OCI-LY1 (cell line): ENCODE data around the gene PCGF3.

ENCODE experiments used
- H2AFZ ChIP-seq: fragments of 200-600 bp; sonication (generic), shearing (Covaris generic); 2 replicates; pipeline ENCODE4 v1.6.0; 2014; ENCODE audit warnings: antibody characterized with exemption, mild to moderate bottlenecking, low read length
- H3F3A ChIP-seq: fragments of 200-600 bp; sonication (generic), shearing (Covaris generic); 2 replicates; pipeline ENCODE4 v1.6.0; 2014; ENCODE audit warnings: mild to moderate bottlenecking, antibody characterized with exemption, low read length, moderate library complexity; ENCODE audit not compliant: insufficient read depth
- H3K27ac ChIP-seq: fragments of 200-600 bp; sonication (generic); 2 replicates; pipeline ENCODE4 v1.5.1; 2014; ENCODE audit warnings: low read length, mixed run types, mild to moderate bottlenecking, low read depth; ENCODE audit not compliant: poor library complexity, severe bottlenecking
- H3K27me3 ChIP-seq: fragments of 200-600 bp; sonication (generic); 2 replicates; pipeline ENCODE4 v1.6.0; 2014; ENCODE audit warnings: antibody characterized with exemption, mild to moderate bottlenecking, low read length, moderate library complexity; ENCODE audit not compliant: insufficient read depth
- H3K36me3 ChIP-seq: fragments of 200-600 bp; sonication (generic); 2 replicates; pipeline ENCODE4 v1.6.1; 2014; ENCODE audit warnings: mild to moderate bottlenecking, antibody characterized with exemption, low read length, moderate library complexity, mixed read lengths; ENCODE audit not compliant: insufficient read depth
- H3K4me1 ChIP-seq: fragments of 200-600 bp; sonication (generic); 2 replicates; pipeline ENCODE4 v1.5.1; 2014; ENCODE audit warnings: mild to moderate bottlenecking, low read length, moderate library complexity; ENCODE audit not compliant: insufficient read depth, severe bottlenecking
- H3K4me2 ChIP-seq: fragments of 200-600 bp; sonication (generic), shearing (Covaris generic); 2 replicates; pipeline ENCODE4 v1.6.1; 2014; ENCODE audit warnings: low read length
- H3K4me3 ChIP-seq: fragments of 200-600 bp; sonication (generic); 2 replicates; pipeline ENCODE4 v1.5.1; 2014; ENCODE audit warnings: low read length, low read depth, mild to moderate bottlenecking, mixed read lengths; ENCODE audit not compliant: poor library complexity, severe bottlenecking
- H3K79me2 ChIP-seq: fragments of 200-600 bp; shearing (Covaris generic); 2 replicates; pipeline ENCODE4 v1.6.1; 2016; ENCODE audit warnings: mixed run types, low read length, mixed read lengths; ENCODE audit not compliant: insufficient read depth
- H3K9ac ChIP-seq: fragments of 200-600 bp; sonication (generic), shearing (Covaris generic); 2 replicates; pipeline ENCODE4 v1.6.1; 2014; ENCODE audit warnings: mild to moderate bottlenecking, low read length, mixed read lengths
- H3K9me2 ChIP-seq: fragments of 200-600 bp; sonication (generic), shearing (Covaris generic); 2 replicates; pipeline ENCODE4 v1.6.1; 2014; ENCODE audit warnings: low read depth, mild to moderate bottlenecking, low read length, mixed read lengths
- H3K9me3 ChIP-seq: fragments of 200-600 bp; shearing (Covaris generic); 2 replicates; pipeline ENCODE4 v1.6.1; 2014; ENCODE audit warnings: low read length, mixed read lengths
- H4K20me1 ChIP-seq: fragments of 200-600 bp; sonication (generic), shearing (Covaris generic); 2 replicates; pipeline ENCODE4 v1.6.0; 2016; ENCODE audit warnings: mild to moderate bottlenecking, low read length; ENCODE audit not compliant: insufficient read depth
- CTCF ChIP-seq: fragments of 200-600 bp; sonication (generic), shearing (Covaris generic); IDR thresholded peaks from 2 replicates; pipeline ENCODE4 v1.5.1; 2017; ENCODE audit warnings: mild to moderate bottlenecking, antibody characterized with exemption, low read length, moderate library complexity, mixed read lengths
- EZH2 ChIP-seq: fragments of 200-600 bp; sonication (generic), shearing (Covaris generic); IDR thresholded peaks from 2 replicates; pipeline ENCODE4 v1.8.0; 2017; ENCODE audit warnings: borderline replicate concordance, mixed run types, mild to moderate bottlenecking, antibody characterized with exemption, low read length, moderate library complexity, mixed read lengths

Gene PCGF3, protein sequence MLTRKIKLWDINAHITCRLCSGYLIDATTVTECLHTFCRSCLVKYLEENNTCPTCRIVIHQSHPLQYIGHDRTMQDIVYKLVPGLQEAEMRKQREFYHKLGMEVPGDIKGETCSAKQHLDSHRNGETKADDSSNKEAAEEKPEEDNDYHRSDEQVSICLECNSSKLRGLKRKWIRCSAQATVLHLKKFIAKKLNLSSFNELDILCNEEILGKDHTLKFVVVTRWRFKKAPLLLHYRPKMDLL

GRCh38 chr4:705278-706082, at the start of gene PCGF3:
TSS of gene PCGF3 (plus strand) at chr4:705832. CDS start at chr4:733681, 27,849 bp downstream.
- Histone ChIP-seq H3K4me2 (peak within 1 kb of the TSS; percentile 78), H3F3A (no peaks in the 10 kb centered on the region), H3K9ac (peak within 1 kb of the TSS; percentile 89), H3K4me3 (peak within 1 kb of the TSS; percentile 97), H3K27ac (no peak within 1 kb of the TSS), H3K9me2 (no peaks in the 10 kb centered on the region), H3K79me2 (0 out of 2 replicates have a peak, but pooled peaks cover 3% of the 10 kb centered on the region), H3K4me1 (peaks cover 9% of the 10 kb centered on the region), H3K27me3 (no peaks in the 10 kb centered on the region), H4K20me1 (no peaks in the 10 kb centered on the region), H3K36me3 (peaks cover 5% of the 10 kb centered on the region; the same call in 1 of the 2 replicates), H3K9me3 (no peaks in the 10 kb centered on the region), H2AFZ (no peak within 1 kb of the TSS)
- TF ChIP-seq CTCF (no peak), EZH2 (no peak)

DNA sequence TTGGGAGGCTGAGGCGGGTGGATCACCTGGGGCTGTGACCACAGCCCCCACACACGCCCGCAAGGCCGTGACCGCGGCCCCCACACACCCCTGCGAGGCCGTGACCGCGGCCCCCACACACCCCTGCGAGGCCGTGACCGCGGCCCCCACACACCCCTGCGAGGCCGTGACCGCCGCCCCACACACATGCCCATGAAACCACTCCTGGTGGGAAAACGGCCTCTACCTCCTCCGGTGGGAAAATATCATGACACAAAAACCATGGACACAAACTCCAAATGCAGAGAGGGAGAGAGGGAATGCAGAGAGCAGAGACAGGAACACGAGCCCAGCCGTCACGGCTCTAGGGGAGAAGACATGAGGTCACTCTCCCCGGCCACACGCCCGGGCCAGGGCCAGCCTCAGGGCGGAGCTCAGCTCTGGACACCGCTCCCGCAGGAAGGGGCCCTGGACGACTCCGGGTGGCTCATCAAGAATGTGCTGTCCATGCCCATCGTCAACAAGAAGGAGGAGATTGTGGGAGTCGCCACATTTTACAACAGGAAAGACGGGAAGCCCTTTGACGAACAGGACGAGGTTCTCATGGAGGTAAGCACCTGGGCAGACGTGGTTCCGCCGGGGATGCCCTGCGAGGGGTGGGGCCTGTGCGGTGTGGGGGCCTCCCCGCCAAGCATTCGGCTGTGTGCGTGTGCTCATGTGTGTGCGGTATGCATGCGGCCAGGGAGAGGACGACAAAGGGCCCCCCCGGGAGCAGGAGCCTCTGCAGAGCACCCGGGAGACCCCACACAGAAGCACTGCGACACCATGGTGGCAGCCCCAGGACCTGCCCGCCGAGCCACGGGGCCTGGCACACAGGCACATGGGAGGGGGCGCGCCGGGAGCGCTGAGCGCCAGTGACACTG, 48.9 kb upstream of the PCGF3 start:
- TF ChIP-seq EZH2 (no peak), CTCF (no peak)
- Histone ChIP-seq H3K9me2 (no peaks in the 10 kb centered on the region), H3K4me3 (no peak overlapping the region), H3F3A (no peaks in the 10 kb centered on the region), H4K20me1 (no peaks in the 10 kb centered on the region), H3K79me2 (no peaks in the 10 kb centered on the region), H3K27ac (no peak overlapping the region), H2AFZ (no peak overlapping the region), H3K9ac (no peak overlapping the region), H3K36me3 (no peaks in the 10 kb centered on the region), H3K27me3 (no peaks in the 10 kb centered on the region), H3K4me1 (no peaks in the 10 kb centered on the region), H3K4me2 (no peak overlapping the region), H3K9me3 (no peaks in the 10 kb centered on the region)

- Histone ChIP-seq H3K4me2 (no peak overlapping the region), H3K4me1 (no peaks in the 10 kb centered on the region), H3K9ac (no peak overlapping the region), H3K27ac (no peak overlapping the region), H3K9me3 (no peaks in the 10 kb centered on the region), H3K27me3 (no peaks in the 10 kb centered on the region), H2AFZ (no peak overlapping the region), H3F3A (no peaks in the 10 kb centered on the region), H3K4me3 (no peak overlapping the region), H3K9me2 (no peaks in the 10 kb centered on the region), H4K20me1 (no peaks in the 10 kb centered on the region), H3K79me2 (no peaks in the 10 kb centered on the region), H3K36me3 (no peaks in the 10 kb centered on the region)
- TF ChIP-seq EZH2 (no peak), CTCF (no peak)
Observed at GRCh38 chr4:657338-657833, 48.2 kb upstream of the PCGF3 start.
